HG03159 (cell line): Measurements from ENCODE around the gene HINT1.

Experiments used
- ATAC-seq: cut with Tn5 transposase; IDR thresholded peaks from one replicate; pipeline ENCODE4 v1.9.1; 2021; ENCODE audit warnings: mild to moderate bottlenecking, moderate library complexity; ENCODE audit not compliant: unreplicated experiment

HINT1 gene

GRCh38 chr5:131112424-131112823 is 52.6 kb downstream of the HINT1 start:
- ATAC-seq, result no peak

- ATAC-seq, result no peak
Observed at GRCh38 chr5:131110256-131110594, 54.8 kb downstream of the HINT1 start.

GRCh38 chr5:131109540-131110255 is 55.4 kb downstream of the HINT1 start:
- ATAC-seq, result peak; percentile 90
